Measurements from ENCODE around the gene AFF3. TPM values are rescaled to one million over a fixed set of nuclear protein-coding genes. Genes with fewer than 3 reads are reported as not detected.

Gene AFF3
- total RNA-seq, 1 experiment from 2014 or later: not detected

DNA sequence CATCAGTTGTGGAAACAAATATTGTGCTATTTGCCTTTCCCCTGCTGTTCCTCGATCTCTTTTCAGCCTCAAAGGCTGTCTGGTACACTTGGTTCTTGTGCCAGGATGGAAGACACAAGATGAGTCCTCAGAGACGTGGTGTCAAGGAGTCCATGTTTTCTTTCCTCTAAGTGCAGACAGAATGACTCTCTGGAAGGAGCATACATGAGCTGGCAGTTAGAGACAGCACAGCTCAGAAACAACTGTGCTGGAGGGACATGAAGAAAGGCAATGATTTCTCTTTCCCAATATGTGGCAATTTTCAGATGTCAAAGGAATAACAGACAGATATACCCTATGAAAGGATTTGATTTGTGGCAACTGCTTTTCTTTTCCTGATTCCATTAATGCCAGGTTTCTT, 162.2 kb downstream of the AFF3 start:
- ChIA-PET POLR2A (ENCODE audit: low non-redundant PET) (no interaction called here), CTCF (no interaction called here)
- H3K4me1 ChIP-seq (ENCODE audit: insufficient read depth, low read length, poor library complexity, severe bottlenecking): no peaks in the 10 kb centered on the region
- no peak for DNase-seq (ENCODE audit: low spot score)
- no peaks in the 10 kb centered on the region for H3K36me3 ChIP-seq (ENCODE audit: insufficient read depth, low read length, poor library complexity, severe bottlenecking)
- no peak overlapping the region for H3K4me3 ChIP-seq (ENCODE audit: low read depth, low read length, poor library complexity, severe bottlenecking)
- H3K9me3 ChIP-seq (ENCODE audit: low read depth, low read length, poor library complexity, severe bottlenecking): no peaks in the 10 kb centered on the region
- no TSS peak for BruUV-seq (replicated peaks)
- peaks cover 2% of the 10 kb centered on the region for H3K27me3 ChIP-seq (replicated peaks; ENCODE audit: insufficient read depth, low read depth, low read length, poor library complexity)
- H3K27ac ChIP-seq (ENCODE audit: low read depth, low read length, poor library complexity, severe bottlenecking): no peak overlapping the region
- intact Hi-C loops (cut with micrococcal nuclease; ENCODE audit: unreplicated experiment): no loop called here
- TF ChIP-seq EZH2 (IDR thresholded peaks at IDR 0.05; ENCODE audit: borderline replicate concordance, low read depth, low read length, poor library complexity, severe bottlenecking) (no peak), CTCF (conservative IDR thresholded peaks at IDR 0.05; ENCODE audit: low read depth, low read length) (no peak)

DNA sequence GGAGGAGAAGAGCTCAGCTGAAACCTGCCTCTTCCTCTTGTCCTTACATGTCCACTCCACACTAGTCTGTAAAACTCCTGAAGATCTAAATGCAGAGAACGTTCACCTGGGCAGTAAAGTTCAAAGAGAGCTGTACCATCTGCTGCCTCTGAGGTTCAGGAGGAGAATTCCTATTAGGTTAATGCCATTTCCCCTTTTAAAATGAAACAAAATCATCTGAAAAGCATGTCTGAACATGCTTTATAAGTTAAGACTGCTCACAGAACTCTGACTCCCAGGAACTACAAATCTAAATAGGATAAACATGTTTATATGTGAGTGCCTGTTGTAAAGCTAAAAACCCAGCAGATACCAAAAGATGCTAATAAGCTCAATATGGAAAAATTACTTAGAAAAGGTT, 164.4 kb downstream of the AFF3 start:
- intact Hi-C loops (cut with micrococcal nuclease; ENCODE audit: unreplicated experiment): no loop called here
- Histone ChIP-seq H3K4me3 (ENCODE audit: low read depth, low read length, poor library complexity, severe bottlenecking) (no peak overlapping the region), H3K9me3 (ENCODE audit: low read depth, low read length, poor library complexity, severe bottlenecking) (no peaks in the 10 kb centered on the region), H3K27me3 (replicated peaks; ENCODE audit: insufficient read depth, low read depth, low read length, poor library complexity) (peaks cover 13% of the 10 kb centered on the region), H3K27ac (ENCODE audit: low read depth, low read length, poor library complexity, severe bottlenecking) (no peak overlapping the region), H3K36me3 (ENCODE audit: insufficient read depth, low read length, poor library complexity, severe bottlenecking) (no peaks in the 10 kb centered on the region), H3K4me1 (ENCODE audit: insufficient read depth, low read length, poor library complexity, severe bottlenecking) (no peaks in the 10 kb centered on the region)
- ChIA-PET CTCF (no interaction called here), POLR2A (ENCODE audit: low non-redundant PET) (no interaction called here)
- no peak for DNase-seq (ENCODE audit: low spot score)
- BruUV-seq (replicated peaks): no TSS peak
- no peak for TF ChIP-seq EZH2 (IDR thresholded peaks at IDR 0.05; ENCODE audit: borderline replicate concordance, low read depth, low read length, poor library complexity, severe bottlenecking)
- TF ChIP-seq CTCF (conservative IDR thresholded peaks at IDR 0.05; ENCODE audit: low read depth, low read length): no peak

- ChIA-PET CTCF (no interaction called here), POLR2A (ENCODE audit: low non-redundant PET) (no interaction called here)
- no peaks in the 10 kb centered on the region for H3K4me1 ChIP-seq (ENCODE audit: insufficient read depth, low read length, poor library complexity, severe bottlenecking)
- TF ChIP-seq EZH2 (IDR thresholded peaks at IDR 0.05; ENCODE audit: borderline replicate concordance, low read depth, low read length, poor library complexity, severe bottlenecking) (no peak), CTCF (conservative IDR thresholded peaks at IDR 0.05; ENCODE audit: low read depth, low read length) (no peak)
- H3K36me3 ChIP-seq (ENCODE audit: insufficient read depth, low read length, poor library complexity, severe bottlenecking): no peaks in the 10 kb centered on the region
- no peak overlapping the region for H3K27ac ChIP-seq (ENCODE audit: low read depth, low read length, poor library complexity, severe bottlenecking)
- no peaks in the 10 kb centered on the region for H3K9me3 ChIP-seq (ENCODE audit: low read depth, low read length, poor library complexity, severe bottlenecking)
- DNase-seq (ENCODE audit: low spot score): no peak
- BruUV-seq (replicated peaks): no TSS peak
- H3K4me3 ChIP-seq (ENCODE audit: low read depth, low read length, poor library complexity, severe bottlenecking): no peak overlapping the region
- intact Hi-C loops (cut with micrococcal nuclease; ENCODE audit: unreplicated experiment): no loop called here
- H3K27me3 ChIP-seq (replicated peaks; ENCODE audit: insufficient read depth, low read depth, low read length, poor library complexity): peaks cover 30% of the 10 kb centered on the region
These were observed 167.0 kb downstream of the AFF3 start for GRCh38 chr2:99975386-99975785.

All from A673 (cell line).